GM21360 (cell line): Measurements from ENCODE around the gene QKI.

Experiments
- ATAC-seq: cut with Tn5 transposase; IDR thresholded peaks from one replicate; pipeline ENCODE4 v1.9.1; 2021; ENCODE audit warnings: mild to moderate bottlenecking, moderate library complexity; ENCODE audit not compliant: unreplicated experiment

Gene QKI

GRCh38 chr6:163390770-163391169 lies 23.7 kb upstream of the QKI start:
- ATAC-seq: no peak

GRCh38 chr6:163391985-163392384 lies 22.5 kb upstream of the QKI start:
- ATAC-seq: no peak

- ATAC-seq: no peak
These were observed 22.0 kb upstream of the QKI start for GRCh38 chr6:163392533-163392932.

GRCh38 chr6:163393923-163394322 lies 20.6 kb upstream of the QKI start:
- ATAC-seq: no peak

GRCh38 chr6:163394659-163395058 lies 19.9 kb upstream of the QKI start:
- no peak for ATAC-seq

GRCh38 chr6:163395122-163395830 lies 19.2 kb upstream of the QKI start:
- no peak for ATAC-seq

- no peak for ATAC-seq
These were observed 18.7 kb upstream of the QKI start for GRCh38 chr6:163395831-163396185.

GRCh38 chr6:163397326-163397725 lies 17.2 kb upstream of the QKI start:
- no peak for ATAC-seq

- no peak for ATAC-seq
These were observed 16.4 kb upstream of the QKI start for GRCh38 chr6:163398115-163398514.

GRCh38 chr6:163398815-163399214 lies 15.7 kb upstream of the QKI start:
- no peak for ATAC-seq

- ATAC-seq: no peak
These were observed 14.0 kb upstream of the QKI start for GRCh38 chr6:163400509-163400908.

- no peak for ATAC-seq
These were observed 13.3 kb upstream of the QKI start for GRCh38 chr6:163401039-163401885.

GRCh38 chr6:163402616-163403015 lies 11.9 kb upstream of the QKI start:
- ATAC-seq: no peak

- ATAC-seq: no peak
These were observed 9.7 kb upstream of the QKI start for GRCh38 chr6:163404825-163405265.

- ATAC-seq: peak; percentile 73
These were observed 8.9 kb upstream of the QKI start for GRCh38 chr6:163405412-163406309.

GRCh38 chr6:163406366-163406765 lies 8.2 kb upstream of the QKI start:
- ATAC-seq: peak; percentile 19

GRCh38 chr6:163406830-163407229 lies 7.7 kb upstream of the QKI start:
- ATAC-seq: no peak

GRCh38 chr6:163408352-163408991 lies 6.0 kb upstream of the QKI start:
- no peak for ATAC-seq

GRCh38 chr6:163409712-163410111 lies 4.8 kb upstream of the QKI start:
- no peak for ATAC-seq

GRCh38 chr6:163412341-163412740 lies 2.2 kb upstream of the QKI start:
- ATAC-seq: no peak
